B cell (primary cell): ENCODE results near the gene ESPL1.

Experiments
- CTCF ChIP-seq: fragments of 200-600 bp; IDR thresholded peaks from one replicate; pipeline ENCODE4 v1.8.0; 2022; ENCODE audit warnings: antibody characterized with exemption, mild to moderate bottlenecking
- EZH2 ChIP-seq: IDR thresholded peaks from 2 replicates; pipeline ENCODE4 v1.6.1; 2012; ENCODE audit warnings: borderline replicate concordance, low read depth, mild to moderate bottlenecking, moderate library complexity, low read length; ENCODE audit not compliant: insufficient read depth, poor library complexity, severe bottlenecking

- TF ChIP-seq CTCF (peak; percentile 42), EZH2 (no peak)
These were observed 16.4 kb upstream of the ESPL1 start for GRCh38 chr12:53251477-53252348.
